ENCODE data around the gene ZNF646. TPM values are rescaled to one million over a fixed set of nuclear protein-coding genes. Genes with fewer than 3 reads are reported as not detected.
A peak's percentile ranks its signal among the peaks of the same experiment; 100 is the strongest.

Gene ZNF646
- total and polyA plus RNA-seq, 2 of the 13 experiments (the other 11 are each of a cell fraction or from before 2014, with no cell fraction given): 3.4 to 10.9 TPM

DNA sequence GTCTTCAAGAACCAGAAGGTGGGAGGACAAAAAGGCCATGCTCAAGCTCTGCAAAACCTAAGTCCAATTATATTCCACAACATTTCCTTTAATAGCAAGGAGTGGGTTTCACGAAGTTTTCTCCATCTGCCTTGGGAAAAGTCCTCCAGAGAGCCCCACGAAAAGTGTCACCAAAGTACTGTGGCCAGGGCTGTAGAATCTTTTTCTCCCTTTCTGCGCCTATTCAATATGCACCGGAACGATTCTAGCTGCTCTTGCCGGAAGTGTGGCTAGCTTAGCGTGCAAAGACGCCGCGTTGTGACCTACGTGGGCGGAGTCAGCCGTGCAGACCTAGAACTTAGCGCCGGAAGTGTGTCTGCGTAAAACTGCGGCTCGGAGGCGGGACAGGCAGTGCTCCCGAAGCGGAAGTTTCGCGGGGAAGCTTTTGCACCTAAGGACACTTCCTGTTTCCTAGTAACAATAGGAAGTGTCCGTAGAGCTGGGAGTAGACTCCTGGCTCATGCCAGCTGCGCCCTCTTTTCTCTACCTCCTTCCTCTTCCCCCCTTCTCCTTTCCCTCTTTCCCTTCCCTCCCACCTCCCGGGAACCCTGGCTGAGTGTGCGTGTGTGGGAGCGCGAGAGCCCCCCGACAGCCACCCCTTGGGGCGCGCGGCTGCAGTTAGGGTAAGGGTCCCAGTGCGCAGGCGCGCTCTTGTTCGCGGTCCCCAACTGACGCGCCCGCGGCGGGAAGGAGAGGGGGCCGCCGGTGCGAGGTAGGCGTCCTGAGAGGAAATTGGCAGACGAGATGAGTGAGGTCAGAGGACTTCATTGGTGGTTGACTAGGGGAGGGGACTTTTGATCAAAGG lies at the start of gene ZNF646, which contains the start of gene ZNF668 (continued):
- TF ChIP-seq, protein P1, sequence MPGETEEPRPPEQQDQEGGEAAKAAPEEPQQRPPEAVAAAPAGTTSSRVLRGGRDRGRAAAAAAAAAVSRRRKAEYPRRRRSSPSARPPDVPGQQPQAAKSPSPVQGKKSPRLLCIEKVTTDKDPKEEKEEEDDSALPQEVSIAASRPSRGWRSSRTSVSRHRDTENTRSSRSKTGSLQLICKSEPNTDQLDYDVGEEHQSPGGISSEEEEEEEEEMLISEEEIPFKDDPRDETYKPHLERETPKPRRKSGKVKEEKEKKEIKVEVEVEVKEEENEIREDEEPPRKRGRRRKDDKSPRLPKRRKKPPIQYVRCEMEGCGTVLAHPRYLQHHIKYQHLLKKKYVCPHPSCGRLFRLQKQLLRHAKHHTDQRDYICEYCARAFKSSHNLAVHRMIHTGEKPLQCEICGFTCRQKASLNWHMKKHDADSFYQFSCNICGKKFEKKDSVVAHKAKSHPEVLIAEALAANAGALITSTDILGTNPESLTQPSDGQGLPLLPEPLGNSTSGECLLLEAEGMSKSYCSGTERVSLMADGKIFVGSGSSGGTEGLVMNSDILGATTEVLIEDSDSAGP (CRISPR knock-in tag; IDR thresholded peaks at IDR 0.05; ENCODE audit: borderline replicate concordance): peak; percentile 86
- peak; percentile 90 for TF ChIP-seq ZNF124 (CRISPR knock-in tag; IDR thresholded peaks at IDR 0.05)
- 0 out of 2 replicates have a peak, but pooled peaks have one; percentile 73 for TF ChIP-seq GTF3A (CRISPR knock-in tag; conservative IDR thresholded peaks at IDR 0.05)
- peak; percentile 71 for TF ChIP-seq SMAD3 (CRISPR knock-in tag; IDR thresholded peaks at IDR 0.05)
- peak; percentile 65; the same call in 1 of the 2 replicates for TF ChIP-seq ISL2 (CRISPR knock-in tag; IDR thresholded peaks at IDR 0.05)
- TF ChIP-seq POLR2AphosphoS2 (IDR thresholded peaks at IDR 0.05; ENCODE audit: low read depth, low read length): peak; percentile 68; the same call in 1 of the 2 replicates
- TF ChIP-seq, protein P2, sequence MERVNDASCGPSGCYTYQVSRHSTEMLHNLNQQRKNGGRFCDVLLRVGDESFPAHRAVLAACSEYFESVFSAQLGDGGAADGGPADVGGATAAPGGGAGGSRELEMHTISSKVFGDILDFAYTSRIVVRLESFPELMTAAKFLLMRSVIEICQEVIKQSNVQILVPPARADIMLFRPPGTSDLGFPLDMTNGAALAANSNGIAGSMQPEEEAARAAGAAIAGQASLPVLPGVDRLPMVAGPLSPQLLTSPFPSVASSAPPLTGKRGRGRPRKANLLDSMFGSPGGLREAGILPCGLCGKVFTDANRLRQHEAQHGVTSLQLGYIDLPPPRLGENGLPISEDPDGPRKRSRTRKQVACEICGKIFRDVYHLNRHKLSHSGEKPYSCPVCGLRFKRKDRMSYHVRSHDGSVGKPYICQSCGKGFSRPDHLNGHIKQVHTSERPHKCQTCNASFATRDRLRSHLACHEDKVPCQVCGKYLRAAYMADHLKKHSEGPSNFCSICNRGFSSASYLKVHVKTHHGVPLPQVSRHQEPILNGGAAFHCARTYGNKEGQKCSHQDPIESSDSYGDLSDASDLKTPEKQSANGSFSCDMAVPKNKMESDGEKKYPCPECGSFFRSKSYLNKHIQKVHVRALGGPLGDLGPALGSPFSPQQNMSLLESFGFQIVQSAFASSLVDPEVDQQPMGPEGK (CRISPR knock-in tag; IDR thresholded peaks at IDR 0.05): peak; percentile 64
- peak; percentile 57; the same call in 1 of the 2 replicates for TF ChIP-seq MED13 (CRISPR knock-in tag; IDR thresholded peaks at IDR 0.05)
- peak; percentile 85 for TF ChIP-seq KMT2A (CRISPR knock-in tag; IDR thresholded peaks at IDR 0.05)
- 0 out of 2 replicates have a peak, but pooled peaks have one; percentile 58 for TF ChIP-seq GTF2F1 (IDR thresholded peaks at IDR 0.05; ENCODE audit: low read length)
- no peak for TF ChIP-seq ZNF260 (CRISPR knock-in tag; IDR thresholded peaks at IDR 0.05; ENCODE audit: borderline replicate concordance, low read depth)
- TF ChIP-seq SNAPC2 (CRISPR knock-in tag; IDR thresholded peaks at IDR 0.05): peak; percentile 91
- TF ChIP-seq PHF5A (CRISPR knock-in tag; IDR thresholded peaks at IDR 0.05; ENCODE audit: low read depth, unreplicated experiment): peak; percentile 82
- TF ChIP-seq, protein P3, sequence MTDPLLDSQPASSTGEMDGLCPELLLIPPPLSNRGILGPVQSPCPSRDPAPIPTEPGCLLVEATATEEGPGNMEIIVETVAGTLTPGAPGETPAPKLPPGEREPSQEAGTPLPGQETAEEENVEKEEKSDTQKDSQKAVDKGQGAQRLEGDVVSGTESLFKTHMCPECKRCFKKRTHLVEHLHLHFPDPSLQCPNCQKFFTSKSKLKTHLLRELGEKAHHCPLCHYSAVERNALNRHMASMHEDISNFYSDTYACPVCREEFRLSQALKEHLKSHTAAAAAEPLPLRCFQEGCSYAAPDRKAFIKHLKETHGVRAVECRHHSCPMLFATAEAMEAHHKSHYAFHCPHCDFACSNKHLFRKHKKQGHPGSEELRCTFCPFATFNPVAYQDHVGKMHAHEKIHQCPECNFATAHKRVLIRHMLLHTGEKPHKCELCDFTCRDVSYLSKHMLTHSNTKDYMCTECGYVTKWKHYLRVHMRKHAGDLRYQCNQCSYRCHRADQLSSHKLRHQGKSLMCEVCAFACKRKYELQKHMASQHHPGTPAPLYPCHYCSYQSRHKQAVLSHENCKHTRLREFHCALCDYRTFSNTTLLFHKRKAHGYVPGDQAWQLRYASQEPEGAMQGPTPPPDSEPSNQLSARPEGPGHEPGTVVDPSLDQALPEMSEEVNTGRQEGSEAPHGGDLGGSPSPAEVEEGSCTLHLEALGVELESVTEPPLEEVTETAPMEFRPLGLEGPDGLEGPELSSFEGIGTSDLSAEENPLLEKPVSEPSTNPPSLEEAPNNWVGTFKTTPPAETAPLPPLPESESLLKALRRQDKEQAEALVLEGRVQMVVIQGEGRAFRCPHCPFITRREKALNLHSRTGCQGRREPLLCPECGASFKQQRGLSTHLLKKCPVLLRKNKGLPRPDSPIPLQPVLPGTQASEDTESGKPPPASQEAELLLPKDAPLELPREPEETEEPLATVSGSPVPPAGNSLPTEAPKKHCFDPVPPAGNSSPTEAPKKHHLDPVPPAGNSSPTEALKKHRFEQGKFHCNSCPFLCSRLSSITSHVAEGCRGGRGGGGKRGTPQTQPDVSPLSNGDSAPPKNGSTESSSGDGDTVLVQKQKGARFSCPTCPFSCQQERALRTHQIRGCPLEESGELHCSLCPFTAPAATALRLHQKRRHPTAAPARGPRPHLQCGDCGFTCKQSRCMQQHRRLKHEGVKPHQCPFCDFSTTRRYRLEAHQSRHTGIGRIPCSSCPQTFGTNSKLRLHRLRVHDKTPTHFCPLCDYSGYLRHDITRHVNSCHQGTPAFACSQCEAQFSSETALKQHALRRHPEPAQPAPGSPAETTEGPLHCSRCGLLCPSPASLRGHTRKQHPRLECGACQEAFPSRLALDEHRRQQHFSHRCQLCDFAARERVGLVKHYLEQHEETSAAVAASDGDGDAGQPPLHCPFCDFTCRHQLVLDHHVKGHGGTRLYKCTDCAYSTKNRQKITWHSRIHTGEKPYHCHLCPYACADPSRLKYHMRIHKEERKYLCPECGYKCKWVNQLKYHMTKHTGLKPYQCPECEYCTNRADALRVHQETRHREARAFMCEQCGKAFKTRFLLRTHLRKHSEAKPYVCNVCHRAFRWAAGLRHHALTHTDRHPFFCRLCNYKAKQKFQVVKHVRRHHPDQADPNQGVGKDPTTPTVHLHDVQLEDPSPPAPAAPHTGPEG (CRISPR knock-in tag; IDR thresholded peaks at IDR 0.05): no peak; the same call in 1 of the 2 replicates
- peak; percentile 67 for TF ChIP-seq YY1 (IDR thresholded peaks at IDR 0.05; ENCODE audit: insufficient read depth, insufficient replicate concordance, low read depth, low read length)
- TF ChIP-seq, protein P4, sequence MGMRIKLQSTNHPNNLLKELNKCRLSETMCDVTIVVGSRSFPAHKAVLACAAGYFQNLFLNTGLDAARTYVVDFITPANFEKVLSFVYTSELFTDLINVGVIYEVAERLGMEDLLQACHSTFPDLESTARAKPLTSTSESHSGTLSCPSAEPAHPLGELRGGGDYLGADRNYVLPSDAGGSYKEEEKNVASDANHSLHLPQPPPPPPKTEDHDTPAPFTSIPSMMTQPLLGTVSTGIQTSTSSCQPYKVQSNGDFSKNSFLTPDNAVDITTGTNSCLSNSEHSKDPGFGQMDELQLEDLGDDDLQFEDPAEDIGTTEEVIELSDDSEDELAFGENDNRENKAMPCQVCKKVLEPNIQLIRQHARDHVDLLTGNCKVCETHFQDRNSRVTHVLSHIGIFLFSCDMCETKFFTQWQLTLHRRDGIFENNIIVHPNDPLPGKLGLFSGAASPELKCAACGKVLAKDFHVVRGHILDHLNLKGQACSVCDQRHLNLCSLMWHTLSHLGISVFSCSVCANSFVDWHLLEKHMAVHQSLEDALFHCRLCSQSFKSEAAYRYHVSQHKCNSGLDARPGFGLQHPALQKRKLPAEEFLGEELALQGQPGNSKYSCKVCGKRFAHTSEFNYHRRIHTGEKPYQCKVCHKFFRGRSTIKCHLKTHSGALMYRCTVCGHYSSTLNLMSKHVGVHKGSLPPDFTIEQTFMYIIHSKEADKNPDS (CRISPR knock-in tag; IDR thresholded peaks at IDR 0.05): 0 out of 2 replicates have a peak, but pooled peaks have one; percentile 41
- TF ChIP-seq CBFB (CRISPR knock-in tag; IDR thresholded peaks at IDR 0.05): peak; percentile 78; the same call in 1 of the 2 replicates
